Effector memory CD4-positive, alpha-beta T cell (primary cell): Measurements from ENCODE around the gene MBP.
"Not testable (repeated sequence)": the region's sequence is repeated elsewhere in the genome, so short reads cannot be mapped to it uniquely, and the experiment has no call there.

Source experiments
- DNase-seq, 3 donors: peaks; one replicate each; pipeline ENCODE4 v3.0.0-alpha.2; 2020
- H3K27ac ChIP-seq: 2 replicates; pipeline ENCODE4 v1.7.0; 2013; ENCODE audit warnings: mild to moderate bottlenecking, low read length, moderate library complexity; ENCODE audit not compliant: insufficient read depth, poor library complexity, severe bottlenecking
- H3K27me3 ChIP-seq: replicated peaks from 2 replicates; pipeline ENCODE4 v1.7.0; 2013; ENCODE audit warnings: mild to moderate bottlenecking, low read length; ENCODE audit not compliant: insufficient read depth, control insufficient read depth, poor library complexity, severe bottlenecking
- H3K36me3 ChIP-seq: 2 replicates; pipeline ENCODE4 v1.7.0; 2013; ENCODE audit warnings: mild to moderate bottlenecking, low read length, moderate library complexity; ENCODE audit not compliant: control insufficient read depth, insufficient read depth
- H3K4me1 ChIP-seq: 2 replicates; pipeline ENCODE4 v1.7.0; 2013; ENCODE audit warnings: low read length, mild to moderate bottlenecking; ENCODE audit not compliant: control insufficient read depth, insufficient read depth, poor library complexity, severe bottlenecking
- H3K4me3 ChIP-seq: 2 replicates; pipeline ENCODE4 v1.7.0; 2013; ENCODE audit warnings: low read length, low read depth, mild to moderate bottlenecking; ENCODE audit not compliant: insufficient read depth, poor library complexity, severe bottlenecking
- H3K9me3 ChIP-seq: 2 replicates; pipeline ENCODE4 v1.7.0; 2013; ENCODE audit warnings: mild to moderate bottlenecking, low read length, moderate library complexity; ENCODE audit not compliant: control insufficient read depth

The MBP gene

DNA sequence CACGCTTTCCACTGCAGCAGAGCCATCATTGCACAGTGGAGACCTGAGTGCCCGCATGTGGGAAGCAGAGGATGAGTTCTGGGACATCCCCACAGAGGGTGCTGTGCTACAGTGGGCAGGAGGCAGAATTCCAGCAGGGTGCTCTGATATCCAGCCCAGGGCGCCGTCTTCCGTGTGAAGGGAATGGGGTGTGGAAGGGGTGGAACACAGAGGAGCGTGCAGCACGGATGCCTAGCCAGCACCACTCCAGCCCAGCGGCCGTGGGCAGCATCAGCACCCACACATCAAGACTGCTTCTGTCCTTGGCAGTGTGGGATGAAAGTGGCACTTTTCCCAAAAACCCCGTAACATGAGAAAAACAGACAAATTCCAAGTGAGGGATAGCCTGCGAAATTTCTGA lies 175.9 kb downstream of the MBP start:
- Histone ChIP-seq H3K36me3 (peaks cover 59% of the 10 kb centered on the region), H3K27ac (no peak overlapping the region), H3K4me3 (no peak overlapping the region), H3K9me3 (no peaks in the 10 kb centered on the region), H3K4me1 (no peaks in the 10 kb centered on the region), H3K27me3 (no peaks in the 10 kb centered on the region)
- no peak for DNase-seq

DNA sequence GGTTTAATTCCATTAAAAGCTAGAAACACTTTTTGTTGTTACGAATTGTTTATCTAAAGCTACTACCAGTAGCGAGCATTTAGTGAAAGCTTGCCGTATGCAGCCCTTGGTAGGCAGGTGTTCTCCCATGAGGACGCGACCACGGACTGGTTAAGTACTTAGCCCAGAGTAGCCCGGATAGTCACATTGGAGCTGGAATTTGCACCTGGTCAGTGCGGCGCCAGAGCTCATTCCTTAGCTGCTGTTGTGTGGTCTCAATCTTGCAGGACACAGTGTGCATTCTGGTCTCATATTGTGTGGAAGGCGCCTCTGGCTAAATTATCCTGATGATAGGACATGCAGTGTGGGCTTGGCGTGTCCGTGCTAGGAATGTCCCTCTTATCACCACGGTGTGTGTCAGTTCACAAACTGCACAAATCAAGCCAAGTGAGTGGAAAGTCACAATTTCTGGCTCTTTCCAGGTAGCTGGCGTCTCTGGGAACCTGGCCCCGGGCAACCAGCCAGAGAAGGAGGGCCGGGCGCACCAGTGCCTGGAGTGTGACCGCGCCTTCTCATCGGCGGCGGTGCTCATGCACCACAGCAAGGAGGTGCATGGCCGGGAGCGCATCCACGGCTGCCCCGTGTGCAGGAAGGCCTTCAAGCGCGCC lies 176.9 kb downstream of the MBP start:
- H3K4me1 ChIP-seq, result no peaks in the 10 kb centered on the region
- no peak for DNase-seq
- no peaks in the 10 kb centered on the region for H3K9me3 ChIP-seq
- H3K4me3 ChIP-seq, result no peak overlapping the region
- H3K27ac ChIP-seq, result no peak overlapping the region
- H3K36me3 ChIP-seq, result peaks cover 56% of the 10 kb centered on the region
- no peaks in the 10 kb centered on the region for H3K27me3 ChIP-seq

DNA sequence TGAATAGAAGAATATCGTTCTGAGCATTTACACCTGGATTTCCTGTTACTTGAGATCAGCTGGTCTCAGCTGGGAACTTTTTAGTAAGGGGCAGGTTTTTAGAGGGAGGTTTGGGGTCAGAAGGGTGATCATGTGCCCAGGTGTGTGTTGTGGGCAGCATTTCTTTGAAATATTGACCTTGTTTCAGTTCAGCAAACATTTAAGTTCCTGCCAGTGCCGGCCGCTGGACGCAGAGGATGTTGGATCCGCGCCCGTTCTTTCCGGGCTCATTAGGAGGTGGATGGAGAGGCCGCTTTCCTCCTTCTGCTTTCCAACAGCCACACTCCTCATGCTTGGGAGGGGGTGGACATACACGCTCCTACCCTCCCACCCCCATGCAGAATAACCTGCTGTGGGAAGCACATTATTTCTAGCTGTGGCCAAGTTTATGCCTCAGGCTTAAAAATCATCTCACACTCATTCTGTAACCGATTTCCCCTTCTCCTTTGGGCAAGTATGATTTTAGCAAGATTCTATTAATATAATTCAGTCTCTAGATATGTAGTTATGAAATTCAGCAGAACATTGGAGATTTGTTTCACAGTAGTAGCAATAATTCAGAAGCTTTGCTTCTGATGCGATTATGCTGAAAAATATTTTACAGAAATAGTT lies 178.9 kb downstream of the MBP start:
- Histone ChIP-seq H3K4me3 (no peak overlapping the region), H3K9me3 (no peaks in the 10 kb centered on the region), H3K27ac (no peak overlapping the region), H3K4me1 (no peaks in the 10 kb centered on the region), H3K27me3 (no peaks in the 10 kb centered on the region), H3K36me3 (peaks cover 39% of the 10 kb centered on the region)
- DNase-seq, result no peak

DNA sequence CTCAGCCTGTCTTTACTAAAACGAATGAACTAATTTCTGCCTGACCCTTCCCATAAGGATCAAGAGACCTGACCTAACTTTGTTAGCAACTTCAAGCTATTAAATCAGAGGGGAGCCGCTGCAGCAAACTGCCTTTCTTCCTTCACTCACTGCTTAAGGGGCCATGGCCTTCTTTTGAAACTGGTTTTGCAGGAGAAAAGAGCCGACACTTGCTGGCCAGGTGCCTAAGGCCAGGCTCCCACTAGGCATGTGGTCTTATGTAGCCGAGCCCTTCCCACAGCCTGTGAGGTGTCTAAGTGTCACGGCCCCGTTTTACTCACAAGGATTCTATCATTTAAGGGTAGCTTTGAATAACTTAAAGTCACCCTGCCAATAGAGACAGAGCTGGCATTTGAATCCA lies 179.4 kb downstream of the MBP start:
- Histone ChIP-seq H3K4me1 (peaks cover 6% of the 10 kb centered on the region), H3K9me3 (no peaks in the 10 kb centered on the region), H3K27ac (no peak overlapping the region), H3K27me3 (no peaks in the 10 kb centered on the region), H3K4me3 (no peak overlapping the region), H3K36me3 (peaks cover 34% of the 10 kb centered on the region)
- no peak for DNase-seq

DNA sequence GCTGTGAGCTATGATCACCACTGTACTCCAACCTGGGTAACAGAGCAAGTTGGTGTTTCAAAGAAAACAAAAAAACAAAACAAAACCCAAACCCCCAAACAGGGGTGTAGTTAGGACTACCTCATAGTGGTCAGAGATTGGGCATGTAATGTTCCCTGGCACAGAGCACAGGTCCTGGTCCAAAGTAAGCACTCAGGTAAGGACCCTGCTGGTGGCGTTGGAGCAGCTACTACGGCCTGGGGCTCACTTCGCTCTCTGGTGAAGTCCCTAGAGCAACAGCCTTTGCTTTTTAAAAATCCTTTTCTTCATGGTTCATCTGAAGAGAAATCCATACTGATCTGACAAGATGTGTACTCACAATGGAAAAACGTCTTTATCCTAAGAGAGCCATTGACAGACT lies 179.8 kb downstream of the MBP start:
- Histone ChIP-seq H3K4me3 (no peak overlapping the region), H3K9me3 (no peaks in the 10 kb centered on the region), H3K36me3 (peaks cover 30% of the 10 kb centered on the region), H3K27me3 (no peaks in the 10 kb centered on the region), H3K4me1 (peaks cover 9% of the 10 kb centered on the region), H3K27ac (no peak overlapping the region)
- no peak for DNase-seq

DNA sequence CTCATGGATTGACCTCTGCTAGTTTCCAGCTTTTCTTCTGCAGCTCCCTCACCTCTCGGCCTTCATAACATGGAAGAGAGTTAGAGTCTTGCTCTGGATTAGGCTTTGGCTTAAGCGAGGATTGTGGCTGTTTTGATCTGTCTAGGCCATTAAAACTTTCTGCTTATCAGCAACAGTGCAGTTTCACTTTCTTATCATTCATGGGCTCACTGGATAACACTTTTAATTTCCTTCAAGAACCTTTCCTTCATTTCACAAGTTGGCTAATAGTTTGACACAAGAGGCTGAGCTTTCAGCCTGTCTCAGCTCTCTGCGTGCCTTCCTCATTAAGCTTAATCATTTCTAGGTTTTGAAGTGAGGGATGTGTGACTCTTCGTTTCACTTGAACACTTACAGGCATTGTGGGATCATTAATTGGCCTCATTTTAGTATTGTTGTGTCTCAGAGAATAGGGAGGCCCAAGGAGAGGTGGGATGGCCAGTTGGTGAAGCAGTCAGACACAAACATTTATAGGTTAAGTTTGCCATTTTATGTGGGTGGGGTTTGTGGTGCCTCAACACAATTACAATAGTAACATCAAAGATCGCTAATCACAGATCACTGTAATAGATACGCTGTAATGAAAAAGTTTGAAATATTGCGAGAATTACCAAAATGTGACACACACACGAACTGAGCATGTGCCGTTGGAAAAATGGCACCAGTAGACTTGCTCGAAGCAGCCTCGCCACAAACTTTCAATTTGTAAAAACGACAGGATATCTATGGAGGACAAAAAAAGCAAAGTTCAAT lies 180.9 kb downstream of the MBP start:
- peaks cover 22% of the 10 kb centered on the region for H3K36me3 ChIP-seq
- DNase-seq, result no peak

DNA sequence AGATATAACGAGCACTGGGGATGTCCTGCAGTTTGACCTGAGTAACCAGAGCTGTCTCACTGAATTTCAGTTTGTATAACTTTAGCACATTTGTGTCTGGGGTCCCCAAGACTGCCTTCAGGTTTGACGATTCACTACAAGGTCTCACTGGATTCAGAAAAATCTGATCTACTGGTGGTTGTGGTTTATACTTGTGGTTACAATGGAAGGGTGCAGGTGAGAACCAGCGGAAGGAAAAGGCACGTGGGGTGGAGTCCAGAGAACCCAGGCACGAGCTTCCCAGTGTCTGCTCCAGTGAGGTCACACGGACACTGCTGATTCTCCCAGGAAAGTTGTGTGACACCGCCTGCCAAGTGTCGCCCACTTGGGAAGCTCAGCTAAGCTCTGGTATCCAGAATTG lies 184.2 kb downstream of the MBP start:
- Histone ChIP-seq H3K27me3 (no peaks in the 10 kb centered on the region), H3K27ac (no peak overlapping the region), H3K9me3 (no peaks in the 10 kb centered on the region), H3K4me3 (no peak overlapping the region), H3K4me1 (peaks cover 9% of the 10 kb centered on the region), H3K36me3 (peaks cover 12% of the 10 kb centered on the region)
- DNase-seq, result no peak

More for the DNA sequence above, 180.9 kb downstream of the MBP start:
- H3K27ac ChIP-seq, result no peak overlapping the region
- H3K4me1 ChIP-seq, result peaks cover 9% of the 10 kb centered on the region
- H3K4me3 ChIP-seq, result no peak overlapping the region
- no peaks in the 10 kb centered on the region for H3K9me3 ChIP-seq
- H3K27me3 ChIP-seq, result no peaks in the 10 kb centered on the region

DNA sequence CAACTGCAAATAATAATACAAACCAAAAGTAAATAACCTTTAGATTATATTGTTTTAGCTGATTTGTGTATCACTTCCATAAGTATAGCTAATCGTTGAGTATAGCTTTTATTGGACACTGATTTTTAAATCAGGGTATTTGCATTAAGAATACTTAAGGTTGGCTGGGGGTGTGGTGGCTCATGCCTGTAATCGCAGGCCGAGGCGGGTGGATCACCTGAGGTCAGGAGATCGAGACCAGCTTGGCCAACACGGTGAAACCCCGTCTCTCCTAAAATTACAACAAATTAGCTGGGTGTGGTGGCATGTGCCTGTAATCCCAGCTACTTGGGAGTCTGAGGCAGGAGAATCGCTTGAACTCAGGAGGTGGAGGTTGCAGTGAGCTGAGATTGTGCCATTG lies 188.2 kb downstream of the MBP start:
- H3K27ac ChIP-seq, H3K36me3 ChIP-seq, DNase-seq: not testable (repeated sequence)

DNA sequence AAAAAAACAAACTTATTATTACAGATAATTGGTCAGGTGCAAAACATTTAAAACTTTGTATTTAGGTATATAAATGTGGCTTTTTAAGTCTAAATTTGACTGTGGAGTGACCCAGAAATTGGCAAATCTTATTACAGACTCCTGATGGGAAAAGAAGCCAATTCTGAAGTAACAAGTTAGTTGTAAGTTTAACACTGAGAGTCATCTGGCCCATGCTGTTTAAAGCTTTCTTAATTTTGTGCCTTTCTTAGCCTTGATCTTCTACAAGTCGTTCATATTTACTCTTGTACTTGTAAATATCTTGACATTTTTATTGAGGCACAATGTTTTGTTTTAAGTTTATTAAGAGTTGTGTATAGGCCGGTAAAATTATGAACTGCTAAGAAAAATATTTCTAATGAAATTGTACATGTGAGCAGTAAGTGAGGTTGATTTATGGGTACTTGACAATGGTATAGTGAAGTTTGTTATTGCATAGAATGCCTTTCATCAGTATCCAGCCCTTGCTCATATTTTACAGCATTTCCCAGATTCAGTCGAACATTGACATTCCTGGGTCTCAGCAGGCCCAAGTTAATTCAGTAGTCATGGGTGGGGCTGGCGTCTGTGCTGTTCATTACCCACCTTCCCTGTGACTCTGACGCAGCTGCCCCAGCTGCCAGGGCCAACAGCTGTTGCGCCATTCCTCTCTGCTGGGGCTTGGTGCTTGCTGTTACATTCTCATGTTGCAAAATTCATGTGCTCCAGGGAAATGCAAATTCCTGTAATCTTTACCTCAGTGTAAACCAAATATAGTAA lies 188.8 kb downstream of the MBP start:
- Histone ChIP-seq H3K9me3 (no peaks in the 10 kb centered on the region), H3K27ac (no peak overlapping the region), H3K27me3 (no peaks in the 10 kb centered on the region), H3K4me3 (no peak overlapping the region), H3K36me3 (peaks cover 12% of the 10 kb centered on the region), H3K4me1 (peaks cover 9% of the 10 kb centered on the region)
- DNase-seq, result no peak

More for the DNA sequence above, 188.2 kb downstream of the MBP start:
- H3K4me1 ChIP-seq, H3K4me3 ChIP-seq, H3K9me3 ChIP-seq, H3K27me3 ChIP-seq: not testable (repeated sequence)
